Measurements from ENCODE around the gene CRB2. TPM values are rescaled to one million over a fixed set of nuclear protein-coding genes. Genes with fewer than 3 reads are reported as not detected.

Gene CRB2
- total RNA-seq, 1 donor from 2014 or later: not detected

DNA sequence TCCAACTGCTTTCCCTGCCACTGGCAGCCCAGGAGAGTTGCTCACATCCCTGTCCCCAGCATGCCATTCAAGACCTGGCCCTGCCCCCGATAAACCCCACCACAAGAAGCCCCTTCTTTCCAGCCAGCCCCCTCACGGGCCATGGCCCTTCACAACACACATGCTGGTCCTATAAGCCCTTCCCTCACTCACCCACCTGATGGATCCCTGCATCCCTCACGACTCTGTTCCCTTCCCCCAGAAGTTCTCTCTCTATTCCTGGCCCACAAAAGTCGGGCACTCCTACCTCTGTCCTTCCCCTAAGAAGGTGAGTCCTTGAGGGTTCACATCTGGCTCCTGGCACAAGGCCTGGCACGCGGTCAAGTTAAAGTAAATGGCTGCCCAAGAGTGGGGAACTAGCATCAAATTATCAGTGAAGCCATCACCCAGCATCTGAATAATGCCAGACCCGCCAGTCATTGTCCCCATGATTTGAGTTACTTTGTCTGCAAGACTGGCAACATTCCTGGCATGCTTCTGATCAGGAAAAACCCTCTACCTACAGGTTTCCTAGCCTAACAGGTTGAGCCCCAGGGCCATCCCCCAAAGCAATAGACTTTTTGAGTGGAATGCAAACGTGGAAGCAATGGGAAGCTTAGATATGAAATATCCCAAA, 65.9 kb downstream of the CRB2 start:
- no peaks in the 10 kb centered on the region for H3K27me3 Mint-ChIP-seq
- no peak overlapping the region for H3K27ac Mint-ChIP-seq
- no peaks in the 10 kb centered on the region for H3K36me3 Mint-ChIP-seq (ENCODE audit: low read depth)
- intact Hi-C loops (cut with micrococcal nuclease): no loop called here
- no peaks in the 10 kb centered on the region for H3K9me3 Mint-ChIP-seq
- H3K4me1 Mint-ChIP-seq: peaks cover 2% of the 10 kb centered on the region
- no peak overlapping the region for H3K4me3 Mint-ChIP-seq
- DNase-seq: no peak

DNA sequence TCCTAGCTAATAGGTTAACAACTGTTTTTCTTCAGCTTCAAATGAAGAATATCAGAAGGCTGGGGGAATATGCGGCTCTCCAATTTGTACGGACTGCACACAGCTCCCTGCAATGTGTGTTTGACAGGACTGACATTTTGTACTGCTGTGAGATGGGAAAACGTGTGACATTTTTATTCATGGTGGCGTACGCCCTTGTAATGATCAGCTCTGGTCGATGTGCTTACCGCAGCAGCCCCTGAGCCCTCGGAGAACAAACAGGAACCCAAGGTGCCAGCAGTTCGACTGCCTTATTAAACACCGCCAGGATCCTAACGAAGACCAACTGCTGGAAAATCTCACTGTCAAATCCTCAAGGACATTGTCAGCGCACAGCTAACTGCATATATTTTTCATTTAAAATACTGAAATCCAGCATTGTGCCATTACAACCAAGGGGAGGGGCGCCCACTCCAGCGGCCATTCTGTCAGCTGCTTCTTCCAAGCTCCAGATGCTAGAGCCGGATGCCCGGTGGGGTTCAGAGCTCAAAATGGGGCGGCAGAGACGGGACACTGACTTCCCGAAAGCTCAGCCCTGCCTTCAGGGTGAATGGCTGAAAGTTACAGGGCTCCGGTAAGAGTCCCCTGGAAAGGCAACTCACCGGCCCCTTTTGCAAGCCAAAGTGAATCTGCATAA, 66.8 kb downstream of the CRB2 start:
- H3K4me3 Mint-ChIP-seq: no peak overlapping the region
- H3K27ac Mint-ChIP-seq: no peak overlapping the region
- H3K9me3 Mint-ChIP-seq: no peaks in the 10 kb centered on the region
- no peaks in the 10 kb centered on the region for H3K27me3 Mint-ChIP-seq
- DNase-seq: no peak
- intact Hi-C loops (cut with micrococcal nuclease): no loop called here
- H3K36me3 Mint-ChIP-seq (ENCODE audit: low read depth): no peaks in the 10 kb centered on the region
- no peaks in the 10 kb centered on the region for H3K4me1 Mint-ChIP-seq

DNA sequence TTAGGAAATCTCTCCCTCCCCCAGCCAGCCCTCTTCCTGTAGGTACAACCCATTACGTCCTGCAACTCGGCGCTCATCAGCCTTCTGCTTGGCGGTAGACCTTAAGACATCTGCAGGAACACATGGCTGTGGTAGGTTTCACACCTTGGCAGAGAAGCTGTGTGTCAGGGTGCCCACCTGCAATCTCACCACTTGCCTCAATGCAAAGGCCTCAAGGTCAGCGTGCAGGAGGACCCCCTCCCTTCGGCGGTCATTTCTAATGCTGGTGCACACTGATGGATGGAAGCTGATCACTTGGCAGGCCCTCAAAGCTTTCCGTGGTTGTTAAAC, 67.3 kb downstream of the CRB2 start:
- H3K4me3 Mint-ChIP-seq: no peak overlapping the region
- DNase-seq: no peak
- no peaks in the 10 kb centered on the region for H3K36me3 Mint-ChIP-seq (ENCODE audit: low read depth)
- no peak overlapping the region for H3K27ac Mint-ChIP-seq
- H3K4me1 Mint-ChIP-seq: no peaks in the 10 kb centered on the region
- H3K9me3 Mint-ChIP-seq: no peaks in the 10 kb centered on the region
- no peaks in the 10 kb centered on the region for H3K27me3 Mint-ChIP-seq
- intact Hi-C loops (cut with micrococcal nuclease): no loop called here

DNA sequence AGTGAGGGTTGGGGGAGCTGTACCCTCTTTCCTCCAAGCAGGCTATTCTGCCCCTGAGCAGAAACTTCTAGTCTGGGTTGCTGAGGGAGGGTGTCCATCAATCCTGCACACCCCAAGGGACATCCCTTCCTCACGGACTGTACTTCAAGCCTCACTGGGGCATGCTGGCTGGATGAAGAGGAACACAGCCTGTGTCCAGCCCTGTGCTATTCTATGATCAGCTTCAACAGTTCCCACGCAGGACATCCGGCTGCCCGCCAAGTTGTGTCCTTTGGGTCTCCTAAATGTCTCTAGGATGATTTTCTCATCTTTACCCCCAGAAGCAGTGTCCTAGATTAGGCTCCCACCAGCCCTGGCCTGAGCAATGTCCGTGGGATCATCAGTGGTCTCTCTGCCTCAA, 68.1 kb downstream of the CRB2 start:
- Mint-ChIP-seq H3K27ac (no peak overlapping the region), H3K36me3 (ENCODE audit: low read depth) (no peaks in the 10 kb centered on the region), H3K4me1 (no peaks in the 10 kb centered on the region), H3K9me3 (no peaks in the 10 kb centered on the region), H3K27me3 (no peaks in the 10 kb centered on the region), H3K4me3 (no peak overlapping the region)
- intact Hi-C loops (cut with micrococcal nuclease): no loop called here
- DNase-seq: no peak

DNA sequence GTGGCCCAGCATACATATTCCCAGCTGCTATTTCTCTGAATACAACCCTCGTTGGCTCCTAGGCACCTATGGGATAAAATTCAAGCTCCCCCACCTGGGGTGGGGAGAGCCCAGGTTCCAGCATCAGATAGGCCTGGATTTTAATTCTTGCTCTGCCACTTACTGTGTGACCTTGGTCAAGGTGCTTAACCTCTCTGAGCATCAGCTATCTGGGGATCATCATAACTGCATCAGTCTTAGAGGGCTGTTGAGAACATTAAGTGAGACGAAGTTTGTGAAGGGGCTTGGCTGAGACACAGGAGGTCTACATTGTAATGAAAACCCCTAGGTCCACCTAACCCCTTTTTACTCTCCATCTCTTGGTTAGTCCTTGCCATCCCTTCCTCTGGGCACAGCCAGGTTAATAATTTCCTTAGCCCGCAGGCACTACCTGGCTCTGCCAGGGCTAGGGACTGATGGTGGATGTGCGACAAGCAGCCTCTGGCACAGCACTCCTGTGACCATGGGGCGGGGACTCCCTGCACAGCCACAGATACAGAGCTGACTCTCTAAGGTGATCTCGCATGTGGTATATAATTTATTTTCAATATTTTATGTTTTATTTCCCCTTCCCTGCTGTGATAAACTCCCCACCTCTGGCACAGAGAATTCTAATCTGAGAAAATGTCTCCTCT, 68.7 kb downstream of the CRB2 start:
- intact Hi-C loops (cut with micrococcal nuclease): no loop called here
- no peak overlapping the region for H3K4me3 Mint-ChIP-seq
- H3K36me3 Mint-ChIP-seq (ENCODE audit: low read depth): no peaks in the 10 kb centered on the region
- no peaks in the 10 kb centered on the region for H3K9me3 Mint-ChIP-seq
- no peaks in the 10 kb centered on the region for H3K27me3 Mint-ChIP-seq
- H3K4me1 Mint-ChIP-seq: no peaks in the 10 kb centered on the region
- no peak for DNase-seq
- H3K27ac Mint-ChIP-seq: no peak overlapping the region

DNA sequence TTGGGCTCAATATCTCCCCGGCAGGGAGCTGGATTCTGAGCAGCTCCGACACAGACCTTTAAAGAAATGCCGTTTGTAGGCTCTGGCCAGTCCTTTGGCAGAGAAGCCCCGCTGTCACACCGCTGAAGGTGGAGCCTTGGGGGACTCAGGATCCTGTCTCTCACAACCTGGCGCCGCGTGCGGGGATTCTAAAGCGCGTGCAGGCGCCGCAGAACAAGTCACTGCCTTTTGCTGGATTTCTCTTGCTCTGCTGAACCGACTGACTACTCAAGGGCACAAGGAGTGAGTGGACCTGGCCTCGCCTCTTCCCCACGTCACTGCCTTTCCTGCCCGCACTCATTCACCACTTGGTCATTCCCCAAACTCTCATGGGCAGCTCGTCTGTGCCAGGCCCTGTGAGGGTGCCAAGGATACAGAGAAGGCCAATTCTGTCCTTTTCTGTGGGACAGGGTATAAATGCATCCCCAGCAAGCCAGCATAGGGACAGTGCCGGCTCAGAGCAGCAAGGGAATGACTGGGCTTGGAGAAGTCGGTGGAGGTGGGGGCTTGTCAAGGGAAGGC, 69.3 kb downstream of the CRB2 start:
- H3K36me3 Mint-ChIP-seq (ENCODE audit: low read depth): no peaks in the 10 kb centered on the region

DNA sequence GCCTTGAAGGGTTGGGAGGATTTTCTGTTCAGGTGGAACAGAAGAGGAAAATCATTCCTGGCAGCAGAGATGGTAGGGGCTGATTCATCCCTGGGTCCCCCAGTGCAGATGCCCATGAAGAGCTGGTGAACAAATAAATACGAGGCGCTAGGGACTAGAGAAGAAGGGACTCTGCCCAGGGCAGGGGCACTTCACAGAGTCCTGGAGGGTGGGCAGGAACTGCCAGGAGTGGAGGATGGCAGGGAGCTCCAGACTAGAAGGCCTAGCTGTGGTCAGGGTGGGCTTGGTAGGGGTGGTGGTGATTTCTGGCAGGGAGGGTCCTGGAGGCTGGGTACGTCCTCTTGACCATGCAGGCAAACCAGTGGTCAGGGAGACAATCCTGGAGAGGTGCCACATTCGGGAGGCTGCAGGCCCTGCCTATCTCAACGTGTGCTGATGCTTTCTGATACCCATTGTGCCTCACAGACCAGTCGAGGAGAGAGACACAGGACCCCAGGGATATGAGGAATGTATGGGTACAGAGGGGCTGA, 69.9 kb downstream of the CRB2 start:
- Mint-ChIP-seq H3K36me3 (ENCODE audit: low read depth) (no peaks in the 10 kb centered on the region), H3K27me3 (no peaks in the 10 kb centered on the region), H3K4me1 (no peaks in the 10 kb centered on the region), H3K27ac (no peak overlapping the region), H3K4me3 (no peak overlapping the region), H3K9me3 (no peaks in the 10 kb centered on the region)
- intact Hi-C loops (cut with micrococcal nuclease): no loop called here
- no peak for DNase-seq

More for the DNA sequence above, 69.3 kb downstream of the CRB2 start:
- Mint-ChIP-seq H3K27me3 (no peaks in the 10 kb centered on the region), H3K9me3 (no peaks in the 10 kb centered on the region), H3K4me3 (no peak overlapping the region), H3K27ac (no peak overlapping the region), H3K4me1 (no peaks in the 10 kb centered on the region)
- intact Hi-C loops (cut with micrococcal nuclease): no loop called here
- no peak for DNase-seq

DNA sequence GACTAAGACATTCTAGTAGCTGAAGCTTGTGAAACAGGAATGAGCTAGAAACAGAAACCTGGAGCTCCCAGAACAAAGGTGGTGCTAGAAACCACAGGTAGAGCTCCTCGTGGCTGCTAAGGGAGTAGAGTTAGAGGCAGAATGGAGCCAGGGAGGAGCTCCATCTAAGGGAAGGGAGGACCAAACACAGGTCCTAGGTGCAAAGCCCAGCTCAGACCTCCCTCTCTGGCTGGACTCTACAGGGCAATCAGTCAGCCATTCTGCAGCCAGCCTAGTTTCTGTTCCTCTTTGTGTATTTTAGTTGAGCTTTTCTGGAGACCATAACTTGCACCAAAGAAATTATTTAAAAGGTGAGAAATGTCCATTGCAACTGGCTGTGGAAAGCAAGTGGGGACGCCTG, 70.4 kb downstream of the CRB2 start:
- Mint-ChIP-seq H3K4me1 (no peaks in the 10 kb centered on the region), H3K9me3 (no peaks in the 10 kb centered on the region), H3K4me3 (no peak overlapping the region), H3K27ac (no peak overlapping the region), H3K27me3 (no peaks in the 10 kb centered on the region), H3K36me3 (ENCODE audit: low read depth) (no peaks in the 10 kb centered on the region)
- DNase-seq: no peak
- intact Hi-C loops (cut with micrococcal nuclease): no loop called here

Other genes starting within 250 kb of the CRB2 start
- 25.1 and 25.8 TPM in 2 replicates for gene STRBP, start 87.6 kb upstream of the CRB2 start, total RNA-seq

Measured in activated CD4-positive, alpha-beta T cell treated with anti-CD3 and anti-CD28 coated beads, Interleukin-2, amount 10 ng/mL, durations not matched to agents 24 days and 14 days (primary cell).